SK-N-SH (cell line): ENCODE data around the gene SLC6A9. TPM values are rescaled to one million over a fixed set of nuclear protein-coding genes. Genes with fewer than 3 reads are reported as not detected.
A peak's percentile ranks its signal among the peaks of the same experiment; 100 is the strongest.

Experiments
- CTCF ChIA-PET: fragments of 300-600, 350-600 bp; formaldehyde crosslinking; extraction: SDS; loops from one replicate; lab custom pipeline; 2021; lab: Yijun Ruan, JAX
- POLR2A ChIA-PET: fragments of 350-600 bp; sonication (Branson Sonifier 250); formaldehyde crosslinking; extraction: SDS; loops from one replicate; lab custom pipeline; 2020; ENCODE audit warnings: antibody characterized with exemption, inconsistent platforms; lab: Yijun Ruan, JAX
- DNase-seq: peaks from one replicate; pipeline ENCODE4 v3.0.0; 2012
- H2AFZ ChIP-seq: fragments of 200-600 bp; sonication (generic); 2 replicates; pipeline ENCODE4 v1.8.1; 2016; ENCODE audit warnings: antibody characterized with exemption, mild to moderate bottlenecking, low read depth
- H3F3A ChIP-seq: fragments of 200-600 bp; sonication (generic); replicated peaks from 2 replicates; pipeline ENCODE3; 2016; ENCODE audit warnings: antibody characterized with exemption, mild to moderate bottlenecking; ENCODE audit not compliant: insufficient read depth
- H3K27ac ChIP-seq, 2 experiments: fragments of 200-500 bp in 1 of 2; fragments of 200-600 bp in 1 of 2; sonication (Bioruptor generic) in 1 of 2; sonication (generic), shearing (Covaris generic) in 1 of 2; 2 replicates each; pipeline versions ENCODE4 v1.5.1 to v1.6.1; 2014 to 2016; ENCODE audit warnings: low read depth in 2 of 2, inconsistent platforms in 1 of 2, low read length in 1 of 2, mild to moderate bottlenecking in 1 of 2, mixed read lengths in 1 of 2
- H3K27me3 ChIP-seq: fragments of 200-600 bp; sonication (generic), shearing (Covaris generic); 2 replicates; pipeline ENCODE4 v1.6.1; 2016; ENCODE audit warnings: mixed run types; ENCODE audit not compliant: insufficient read depth
- H3K36me3 ChIP-seq, 2 experiments: fragments of 200-500 bp in 1 of 2; fragments of 200-600 bp in 1 of 2; sonication (Bioruptor generic) in 1 of 2; sonication (generic) in 1 of 2; replicated peaks in 1 of 2; 2 replicates each; pipeline versions ENCODE3 to v1.5.1; 2014 to 2016; ENCODE audit warnings: low read length in 1 of 2, mild to moderate bottlenecking in 1 of 2; ENCODE audit not compliant: insufficient read depth in 2 of 2, control insufficient read depth in 1 of 2
- H3K4me1 ChIP-seq, 2 experiments: fragments of 200-500 bp in 1 of 2; fragments of 200-600 bp in 1 of 2; sonication (Bioruptor generic) in 1 of 2; sonication (generic), shearing (Covaris generic) in 1 of 2; 2 replicates each; pipeline versions ENCODE4 v1.5.1 to v1.6.1; 2014 to 2016; ENCODE audit warnings: low read depth in 1 of 2, low read length in 1 of 2, mixed run types in 1 of 2; ENCODE audit not compliant: insufficient read depth in 2 of 2, control insufficient read depth in 1 of 2
- H3K4me2 ChIP-seq: fragments of 200-600 bp; sonication (generic), shearing (Covaris generic); 2 replicates; pipeline ENCODE4 v1.6.1; 2017; ENCODE audit warnings: mixed run types
- H3K4me3 ChIP-seq, 2 experiments: fragments of 200-500 bp in 1 of 2; fragments of 200-600 bp in 1 of 2; sonication (Bioruptor generic) in 1 of 2; sonication (generic), shearing (Covaris generic) in 1 of 2; 2 replicates each; pipeline versions ENCODE4 v1.5.1 to v1.8.1; 2014 to 2016; ENCODE audit warnings: low read depth in 2 of 2, inconsistent platforms in 1 of 2, low read length in 1 of 2, mild to moderate bottlenecking in 1 of 2, mixed read lengths in 1 of 2, moderate library complexity in 1 of 2
- H3K79me2 ChIP-seq: fragments of 200-600 bp; sonication (generic); 2 replicates; pipeline ENCODE4 v1.8.1; 2017; ENCODE audit warnings: mild to moderate bottlenecking; ENCODE audit not compliant: insufficient read depth
- H3K9ac ChIP-seq: fragments of 200-600 bp; sonication (generic); 2 replicates; pipeline ENCODE4 v1.6.1; 2017; ENCODE audit warnings: mixed run types
- H3K9me2 ChIP-seq: fragments of 200-600 bp; sonication (generic); 2 replicates; pipeline ENCODE4 v1.6.1; 2017; ENCODE audit warnings: mixed run types
- H3K9me3 ChIP-seq: fragments of 200-600 bp; sonication (generic); 2 replicates; pipeline ENCODE4 v1.6.1; 2017; ENCODE audit warnings: mixed run types, mild to moderate bottlenecking, moderate library complexity
- H4K20me1 ChIP-seq: fragments of 200-600 bp; sonication (generic); 2 replicates; pipeline ENCODE4 v1.6.1; 2017; ENCODE audit warnings: mild to moderate bottlenecking, mixed run types; ENCODE audit not compliant: insufficient read depth
- CHD2 ChIP-seq: fragments of 150-350 bp; IDR thresholded peaks from 2 replicates; pipeline ENCODE4 v1.6.1; 2018; ENCODE audit warnings: low read length; ENCODE audit not compliant: partially characterized antibody
- ELF1 ChIP-seq: IDR thresholded peaks from 2 replicates; pipeline ENCODE4 v1.4.0; 2012
- EZH2phosphoT487 ChIP-seq: fragments of 200-600 bp; sonication (generic); IDR thresholded peaks from 2 replicates; pipeline ENCODE4 v1.6.1; 2017; ENCODE audit warnings: low read depth, mixed run types, mild to moderate bottlenecking, antibody characterized with exemption, moderate library complexity, borderline replicate concordance
- FOSL2 ChIP-seq: IDR thresholded peaks from 2 replicates; pipeline ENCODE4 v1.4.0; 2012; ENCODE audit warnings: low read depth, mild to moderate bottlenecking, moderate library complexity, borderline replicate concordance
- NFIC ChIP-seq: IDR thresholded peaks from 2 replicates; pipeline ENCODE4 v1.4.0; 2012; ENCODE audit warnings: borderline replicate concordance
- NRF1 ChIP-seq: IDR thresholded peaks from 2 replicates; pipeline ENCODE4 v1.6.1; 2012; ENCODE audit warnings: low read depth, mild to moderate bottlenecking, low read length
- RXRA ChIP-seq: IDR thresholded peaks from 2 replicates; pipeline ENCODE4 v1.4.0; 2012; ENCODE audit warnings: low read depth, mild to moderate bottlenecking, borderline replicate concordance
- SIN3A ChIP-seq: IDR thresholded peaks from 2 replicates; pipeline ENCODE4 v1.6.1; 2012; ENCODE audit warnings: low read depth, mild to moderate bottlenecking, low read length, moderate library complexity, borderline replicate concordance
- TCF12 ChIP-seq: IDR thresholded peaks from 2 replicates; pipeline ENCODE4 v1.4.0; 2012
- WGBS: methylation state at CpG from one replicate; pipeline ENCODE4 v1.1.6; 2017; ENCODE audit warnings: low lambda C conversion rate; 5-methylcytosine and 5-hydroxymethylcytosine counted together
- polyA plus RNA-seq, 3 experiments: library from polyadenylated mRNA; depleted of rRNA; stranded (reverse); fragments of >200 nt; gene quantifications; 2 replicates each; pipeline ENCODE4 v1.2.3, GENCODE V29; 2012
- TF ChIP-seq, protein P1 (sequence below): IDR thresholded peaks from 2 replicates; pipeline ENCODE4 v1.4.0; 2012; ENCODE audit warnings: low read depth
- TF ChIP-seq, protein P2 (sequence below): fragments of 150-350 bp; IDR thresholded peaks from 2 replicates; pipeline ENCODE4 v1.6.1; 2017; ENCODE audit warnings: antibody characterized with exemption, low read length, low read depth, borderline replicate concordance
- TF ChIP-seq, protein P3 (sequence below): fragments of 150-350 bp; IDR thresholded peaks from 2 replicates; pipeline ENCODE4 v1.6.1; 2016; ENCODE audit warnings: mild to moderate bottlenecking, low read depth, low read length
- TF ChIP-seq, protein P4 (sequence below): IDR thresholded peaks from 2 replicates; pipeline ENCODE4 v1.6.1; 2012; ENCODE audit warnings: mild to moderate bottlenecking, low read depth, low read length, moderate library complexity

SLC6A9 gene
- polyA plus RNA-seq, 1 of the 3 experiments (the other 2 are of a cell fraction): 3.9 TPM

DNA sequence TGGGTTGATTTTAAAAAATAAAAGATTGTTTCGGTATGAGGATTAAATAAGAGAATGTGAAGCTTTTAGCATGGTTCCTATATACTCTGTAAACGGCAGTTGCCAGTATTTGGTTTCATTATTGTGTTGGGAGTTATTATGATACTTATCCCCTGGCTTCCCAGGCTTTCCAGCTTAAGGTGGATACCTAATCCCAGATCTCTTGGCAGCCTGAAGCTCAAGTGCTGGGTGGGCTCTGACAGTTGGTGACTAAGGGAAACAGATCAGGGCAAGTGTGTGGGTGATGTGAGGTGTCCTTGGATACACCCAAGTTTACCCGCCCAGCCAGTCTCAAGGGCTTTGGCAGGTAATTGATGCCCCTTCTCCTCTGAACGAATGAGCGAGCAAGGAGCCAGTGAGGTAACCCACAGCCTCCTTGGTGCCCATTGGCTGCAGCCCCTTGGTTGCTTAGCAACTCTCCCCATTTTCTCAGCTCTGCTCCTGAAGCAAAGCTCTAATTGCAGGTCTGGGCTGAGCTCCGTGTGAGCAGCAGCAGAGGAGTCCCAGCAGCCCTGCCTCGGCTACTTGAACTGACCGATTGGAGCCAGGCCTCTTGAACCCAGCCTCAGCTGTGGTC, 78.4 kb downstream of the SLC6A9 start:
- Histone ChIP-seq H3K9me2 (no peaks in the 10 kb centered on the region), H2AFZ (no peak overlapping the region), H3K36me3 (peaks cover 0 to 33% of the 10 kb centered on the region in 2 experiments), H3F3A (no peaks in the 10 kb centered on the region), H3K4me2 (no peak overlapping the region), H3K79me2 (peaks cover 4% of the 10 kb centered on the region; the same call in 1 of the 2 replicates), H4K20me1 (peaks cover 6% of the 10 kb centered on the region; the same call in 1 of the 2 replicates), H3K4me3 (no peak overlapping the region), H3K9me3 (no peaks in the 10 kb centered on the region), H3K9ac (no peak overlapping the region), H3K27me3 (no peaks in the 10 kb centered on the region), H3K4me1 (peaks cover 10 to 19% of the 10 kb centered on the region in 2 experiments), H3K27ac (no peak overlapping the region)
- no peak for DNase-seq
- POLR2A ChIA-PET: no interaction called here
- WGBS: 90% methylated on average over 6 of the region's 8 CpGs
- CTCF ChIA-PET: interaction anchor here (0.7 to 1.3 kb wide), 4 partner anchors 18 to 423 kb away, joined by 3 read pairs; no protein-coding TSS in a partner anchor
- TF ChIP-seq, protein P1, sequence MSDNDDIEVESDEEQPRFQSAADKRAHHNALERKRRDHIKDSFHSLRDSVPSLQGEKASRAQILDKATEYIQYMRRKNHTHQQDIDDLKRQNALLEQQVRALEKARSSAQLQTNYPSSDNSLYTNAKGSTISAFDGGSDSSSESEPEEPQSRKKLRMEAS: no peak
- TF ChIP-seq EZH2phosphoT487: no peak
- TF ChIP-seq NRF1: no peak
- TF ChIP-seq CHD2: no peak
- no peak for TF ChIP-seq NFIC
- no peak for TF ChIP-seq FOSL2
- TF ChIP-seq SIN3A: no peak
- no peak for TF ChIP-seq RXRA
- no peak for TF ChIP-seq ELF1
- TF ChIP-seq, protein P2, sequence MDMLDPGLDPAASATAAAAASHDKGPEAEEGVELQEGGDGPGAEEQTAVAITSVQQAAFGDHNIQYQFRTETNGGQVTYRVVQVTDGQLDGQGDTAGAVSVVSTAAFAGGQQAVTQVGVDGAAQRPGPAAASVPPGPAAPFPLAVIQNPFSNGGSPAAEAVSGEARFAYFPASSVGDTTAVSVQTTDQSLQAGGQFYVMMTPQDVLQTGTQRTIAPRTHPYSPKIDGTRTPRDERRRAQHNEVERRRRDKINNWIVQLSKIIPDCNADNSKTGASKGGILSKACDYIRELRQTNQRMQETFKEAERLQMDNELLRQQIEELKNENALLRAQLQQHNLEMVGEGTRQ: no peak
- TF ChIP-seq, protein P3, sequence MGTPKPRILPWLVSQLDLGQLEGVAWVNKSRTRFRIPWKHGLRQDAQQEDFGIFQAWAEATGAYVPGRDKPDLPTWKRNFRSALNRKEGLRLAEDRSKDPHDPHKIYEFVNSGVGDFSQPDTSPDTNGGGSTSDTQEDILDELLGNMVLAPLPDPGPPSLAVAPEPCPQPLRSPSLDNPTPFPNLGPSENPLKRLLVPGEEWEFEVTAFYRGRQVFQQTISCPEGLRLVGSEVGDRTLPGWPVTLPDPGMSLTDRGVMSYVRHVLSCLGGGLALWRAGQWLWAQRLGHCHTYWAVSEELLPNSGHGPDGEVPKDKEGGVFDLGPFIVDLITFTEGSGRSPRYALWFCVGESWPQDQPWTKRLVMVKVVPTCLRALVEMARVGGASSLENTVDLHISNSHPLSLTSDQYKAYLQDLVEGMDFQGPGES: no peak

DNA sequence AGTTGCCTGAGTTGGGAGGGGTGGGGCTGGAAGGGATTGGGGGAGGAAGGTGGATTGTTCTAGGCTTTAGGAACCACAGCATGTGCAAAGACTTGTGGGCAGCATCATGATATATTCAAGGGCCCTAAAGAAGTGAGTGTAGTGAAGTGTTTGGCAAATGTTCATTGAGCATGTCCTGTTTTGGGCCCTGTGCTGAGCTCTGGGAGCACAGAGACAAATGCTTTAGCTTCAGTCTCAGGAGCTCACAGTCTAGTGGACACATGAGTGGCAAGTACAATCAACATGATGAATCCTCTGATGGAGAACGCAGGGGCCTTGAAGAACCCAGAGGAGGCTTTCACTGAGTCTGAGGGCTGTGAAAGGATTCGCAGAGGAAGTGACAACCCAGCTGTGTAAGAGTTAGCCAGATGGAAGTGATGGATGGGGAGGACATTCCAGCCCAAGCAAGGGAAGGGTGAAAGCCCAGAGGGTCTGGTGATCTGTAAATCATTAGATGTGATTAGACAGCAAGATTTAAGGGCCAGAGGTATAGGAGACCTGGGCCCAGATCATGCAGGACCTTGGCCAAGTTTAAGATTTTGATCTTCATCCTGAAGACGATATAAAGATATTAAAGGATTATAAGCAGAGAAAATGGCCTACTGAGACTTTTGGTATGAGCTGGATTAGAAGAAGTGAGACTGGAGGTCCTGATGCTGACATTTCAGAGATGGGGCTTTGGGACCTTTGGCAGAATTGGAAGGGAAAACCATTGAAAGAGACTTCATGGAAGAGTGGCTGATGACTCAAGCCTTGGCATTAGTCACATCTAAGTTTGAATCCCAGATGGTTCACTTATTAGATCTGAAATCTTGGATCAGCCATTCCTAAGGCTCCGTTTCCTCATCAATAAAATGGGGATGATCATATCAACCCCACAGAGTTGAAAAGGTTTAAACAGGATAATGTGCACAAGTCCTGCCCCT, 80.0 kb downstream of the SLC6A9 start:
- no peak overlapping the region for H3K4me2 ChIP-seq
- TF ChIP-seq FOSL2 (peak; percentile 21; the same call in 1 of the 2 replicates), TCF12 (no peak)
- TF ChIP-seq, protein P4, sequence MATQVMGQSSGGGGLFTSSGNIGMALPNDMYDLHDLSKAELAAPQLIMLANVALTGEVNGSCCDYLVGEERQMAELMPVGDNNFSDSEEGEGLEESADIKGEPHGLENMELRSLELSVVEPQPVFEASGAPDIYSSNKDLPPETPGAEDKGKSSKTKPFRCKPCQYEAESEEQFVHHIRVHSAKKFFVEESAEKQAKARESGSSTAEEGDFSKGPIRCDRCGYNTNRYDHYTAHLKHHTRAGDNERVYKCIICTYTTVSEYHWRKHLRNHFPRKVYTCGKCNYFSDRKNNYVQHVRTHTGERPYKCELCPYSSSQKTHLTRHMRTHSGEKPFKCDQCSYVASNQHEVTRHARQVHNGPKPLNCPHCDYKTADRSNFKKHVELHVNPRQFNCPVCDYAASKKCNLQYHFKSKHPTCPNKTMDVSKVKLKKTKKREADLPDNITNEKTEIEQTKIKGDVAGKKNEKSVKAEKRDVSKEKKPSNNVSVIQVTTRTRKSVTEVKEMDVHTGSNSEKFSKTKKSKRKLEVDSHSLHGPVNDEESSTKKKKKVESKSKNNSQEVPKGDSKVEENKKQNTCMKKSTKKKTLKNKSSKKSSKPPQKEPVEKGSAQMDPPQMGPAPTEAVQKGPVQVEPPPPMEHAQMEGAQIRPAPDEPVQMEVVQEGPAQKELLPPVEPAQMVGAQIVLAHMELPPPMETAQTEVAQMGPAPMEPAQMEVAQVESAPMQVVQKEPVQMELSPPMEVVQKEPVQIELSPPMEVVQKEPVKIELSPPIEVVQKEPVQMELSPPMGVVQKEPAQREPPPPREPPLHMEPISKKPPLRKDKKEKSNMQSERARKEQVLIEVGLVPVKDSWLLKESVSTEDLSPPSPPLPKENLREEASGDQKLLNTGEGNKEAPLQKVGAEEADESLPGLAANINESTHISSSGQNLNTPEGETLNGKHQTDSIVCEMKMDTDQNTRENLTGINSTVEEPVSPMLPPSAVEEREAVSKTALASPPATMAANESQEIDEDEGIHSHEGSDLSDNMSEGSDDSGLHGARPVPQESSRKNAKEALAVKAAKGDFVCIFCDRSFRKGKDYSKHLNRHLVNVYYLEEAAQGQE: no peak
- TF ChIP-seq, all 33 proteins: peak for 1
- H3K9me3 ChIP-seq: no peaks in the 10 kb centered on the region
- H3K27ac ChIP-seq: no peak overlapping the region
- no peaks in the 10 kb centered on the region for H3K27me3 ChIP-seq
- H3K36me3 ChIP-seq: peaks cover 0 to 19% of the 10 kb centered on the region in 2 experiments
- no peak overlapping the region for H3K4me3 ChIP-seq
- ChIA-PET CTCF (interaction anchor here (1.0 to 9.4 kb wide), 4 partner anchors 17 to 188 kb away, joined by 3 to 105 read pairs (median 8); partner anchors contain the start of gene ARTN), POLR2A (no interaction called here)
- WGBS: 90% methylated on average over 4 of the region's 4 CpGs
- H3K9me2 ChIP-seq: no peaks in the 10 kb centered on the region
- H3F3A ChIP-seq: no peaks in the 10 kb centered on the region
- H3K9ac ChIP-seq: no peak overlapping the region
- DNase-seq: no peak
- H3K4me1 ChIP-seq: peaks cover 12 to 25% of the 10 kb centered on the region in 2 experiments
- H3K79me2 ChIP-seq: peaks cover 13% of the 10 kb centered on the region; the same call in 1 of the 2 replicates
- peaks cover 6% of the 10 kb centered on the region; the same call in 1 of the 2 replicates for H4K20me1 ChIP-seq
- H2AFZ ChIP-seq: no peak overlapping the region
